CD4-positive, alpha-beta T cell treated with Interleukin-17A for 4 hours (primary cell): ENCODE results near the gene KCNH1.

Source experiments
- DNase-seq: peaks from one replicate; pipeline ENCODE4 v3.0.0-alpha.2; 2020; ENCODE audit warnings: mixed read lengths

KCNH1 gene

GRCh38 chr1:210707300-210708240, 426.4 kb downstream of the KCNH1 start:
- no peak for DNase-seq

- no peak for DNase-seq
Observed at GRCh38 chr1:210706246-210706645, 427.7 kb downstream of the KCNH1 start.

- no peak for DNase-seq
Observed at GRCh38 chr1:210705086-210705485, 428.9 kb downstream of the KCNH1 start.

- no peak for DNase-seq
Observed at GRCh38 chr1:210703593-210703992, 430.4 kb downstream of the KCNH1 start.

GRCh38 chr1:210702506-210702905, 431.4 kb downstream of the KCNH1 start:
- no peak for DNase-seq

GRCh38 chr1:210700511-210700910, 433.4 kb downstream of the KCNH1 start:
- DNase-seq = no peak

- DNase-seq = no peak
Observed at GRCh38 chr1:210700083-210700482, 433.9 kb downstream of the KCNH1 start.

- no peak for DNase-seq
Observed at GRCh38 chr1:210698661-210699060, 435.3 kb downstream of the KCNH1 start.

GRCh38 chr1:210697185-210697584, 436.8 kb downstream of the KCNH1 start:
- no peak for DNase-seq

GRCh38 chr1:210696709-210697108, 437.2 kb downstream of the KCNH1 start:
- DNase-seq = no peak

- no peak for DNase-seq
Observed at GRCh38 chr1:210695026-210695425, 438.9 kb downstream of the KCNH1 start.

GRCh38 chr1:210692796-210693195, 441.2 kb downstream of the KCNH1 start:
- DNase-seq = no peak

GRCh38 chr1:210691039-210691610, 442.8 kb downstream of the KCNH1 start:
- no peak for DNase-seq

- DNase-seq = no peak
Observed at GRCh38 chr1:210690236-210690635, 443.7 kb downstream of the KCNH1 start.

- DNase-seq = no peak
Observed at GRCh38 chr1:210689826-210690225, 444.1 kb downstream of the KCNH1 start.

- no peak for DNase-seq
Observed at GRCh38 chr1:210688512-210689234, 445.3 kb downstream of the KCNH1 start.

- DNase-seq = no peak
Observed at GRCh38 chr1:210687582-210688279, 446.2 kb downstream of the KCNH1 start.

GRCh38 chr1:210686841-210687240, 447.1 kb downstream of the KCNH1 start:
- no peak for DNase-seq

- DNase-seq = no peak
Observed at GRCh38 chr1:210685295-210685650, 448.7 kb downstream of the KCNH1 start.

GRCh38 chr1:210684466-210685294, 449.3 kb downstream of the KCNH1 start:
- DNase-seq = no peak

GRCh38 chr1:210683403-210684047, 450.4 kb downstream of the KCNH1 start:
- no peak for DNase-seq

GRCh38 chr1:210681158-210681557, 452.8 kb downstream of the KCNH1 start:
- no peak for DNase-seq
